GM04504 (cell line): Measurements from ENCODE around the gene PTBP1.
"Not testable (repeated sequence)": the region's sequence is repeated elsewhere in the genome, so short reads cannot be mapped to it uniquely, and the experiment has no call there.

ENCODE experiments used
- DNase-seq: peaks from one replicate; pipeline ENCODE4 v3.0.0-alpha.2; 2012; ENCODE audit warnings: low read depth

The PTBP1 gene

DNA sequence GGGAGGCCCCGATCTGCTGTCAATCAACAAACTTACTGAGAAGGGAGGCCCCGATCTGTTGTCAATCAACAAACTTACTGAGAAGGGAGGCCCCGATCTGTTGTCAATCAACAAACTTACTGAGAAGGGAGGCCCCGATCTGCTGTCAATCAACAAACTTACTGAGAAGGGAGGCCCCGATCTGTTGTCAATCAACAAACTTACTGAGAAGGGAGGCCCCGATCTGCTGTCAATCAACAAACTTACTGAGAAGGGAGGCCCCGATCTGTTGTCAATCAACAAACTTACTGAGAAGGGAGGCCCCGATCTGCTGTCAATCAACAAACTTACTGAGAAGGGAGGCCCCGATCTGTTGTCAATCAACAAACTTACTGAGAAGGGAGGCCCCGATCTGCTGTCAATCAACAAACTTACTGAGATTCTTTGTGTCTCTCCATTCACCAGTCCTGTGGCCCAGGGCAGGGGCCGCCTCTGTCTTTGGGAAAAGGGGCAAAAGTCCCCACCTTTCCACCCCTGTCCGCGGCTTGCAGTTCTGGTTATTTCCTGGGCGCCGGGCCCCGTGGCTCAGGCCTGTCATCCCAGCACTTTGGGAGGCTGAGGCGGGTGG lies 56.5 kb downstream of the PTBP1 start:
- DNase-seq: not testable (repeated sequence)

GRCh38 chr19:854549-854948 lies 57.3 kb downstream of the PTBP1 start:
- DNase-seq: no peak

- no peak for DNase-seq
Measured at GRCh38 chr19:855142-855541, 57.9 kb downstream of the PTBP1 start.

DNA sequence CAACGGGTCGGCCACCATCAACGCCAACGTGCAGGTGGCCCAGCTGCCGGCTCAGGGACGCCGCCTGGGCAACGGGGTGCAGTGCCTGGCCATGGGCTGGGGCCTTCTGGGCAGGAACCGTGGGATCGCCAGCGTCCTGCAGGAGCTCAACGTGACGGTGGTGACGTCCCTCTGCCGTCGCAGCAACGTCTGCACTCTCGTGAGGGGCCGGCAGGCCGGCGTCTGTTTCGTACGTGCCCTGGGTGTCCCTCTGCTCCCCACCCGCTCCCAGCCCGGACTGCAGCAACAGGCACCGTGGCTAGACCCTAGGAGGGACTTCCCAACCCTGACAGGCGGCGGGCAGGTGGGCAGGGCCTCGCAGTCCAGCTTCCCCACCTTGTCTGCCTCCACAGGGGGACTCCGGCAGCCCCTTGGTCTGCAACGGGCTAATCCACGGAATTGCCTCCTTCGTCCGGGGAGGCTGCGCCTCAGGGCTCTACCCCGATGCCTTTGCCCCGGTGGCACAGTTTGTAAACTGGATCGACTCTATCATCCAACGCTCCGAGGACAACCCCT lies 58.4 kb downstream of the PTBP1 start:
- DNase-seq: no peak

DNA sequence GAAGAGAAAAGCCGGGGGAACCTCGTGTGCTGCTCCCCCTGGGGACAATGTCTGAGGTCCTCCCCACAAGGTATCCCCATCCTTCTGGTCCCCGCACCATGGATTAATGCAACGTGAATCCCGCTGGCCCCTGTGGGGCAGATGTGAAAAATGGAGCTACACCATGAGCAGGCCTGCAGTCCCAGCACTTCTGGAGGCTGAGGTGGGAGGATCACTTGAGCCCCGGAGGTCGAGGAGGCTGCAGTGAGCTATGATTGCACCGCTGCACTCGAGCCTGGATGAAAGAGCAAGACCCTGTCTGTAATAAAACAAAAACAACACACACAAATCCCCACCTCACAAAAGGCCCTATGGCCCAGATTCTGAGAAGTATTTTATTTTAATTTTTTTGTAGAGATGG lies 61.0 kb downstream of the PTBP1 start:
- no peak for DNase-seq

- no peak for DNase-seq
Measured at GRCh38 chr19:858868-859843, 61.9 kb downstream of the PTBP1 start, which contains the start of gene CFD. TSS of gene CFD (plus strand) at chr19:859664. CDS start at chr19:859690, 26 bp downstream.

DNA sequence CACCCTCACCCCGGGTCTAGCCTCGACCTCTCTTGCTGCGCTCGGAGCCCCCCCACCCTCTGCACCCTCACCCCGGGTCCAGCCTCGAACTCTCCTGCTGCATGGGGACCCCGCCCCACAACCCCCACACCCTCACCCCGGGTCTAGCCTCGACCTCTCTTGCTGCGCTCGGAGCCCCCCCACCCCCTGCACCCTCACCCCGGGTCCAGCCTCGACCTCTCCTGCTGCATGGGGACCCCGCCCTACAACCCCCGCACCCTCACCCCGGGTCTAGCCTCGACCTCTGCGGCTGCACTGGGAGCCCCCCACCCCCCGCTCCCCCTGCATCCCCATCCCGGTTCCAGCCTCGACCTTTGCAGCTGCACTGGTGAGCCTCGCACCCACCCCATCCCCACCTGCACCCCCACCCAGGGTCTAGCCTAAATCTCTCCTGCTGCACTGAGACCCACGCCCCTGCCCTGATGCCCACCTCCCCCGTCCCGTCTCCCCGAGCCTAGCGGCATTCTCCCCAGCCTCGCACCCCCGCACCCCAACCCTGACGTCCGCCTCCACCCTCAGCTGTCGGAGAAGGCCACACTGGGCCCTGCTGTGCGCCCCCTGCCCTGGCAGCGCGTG lies 64.0 kb downstream of the PTBP1 start:
- no peak for DNase-seq
